Naive thymus-derived CD4-positive, alpha-beta T cell (primary cell): ENCODE results near the gene SIGLEC9. TPM values are rescaled to one million over a fixed set of nuclear protein-coding genes. Genes with fewer than 3 reads are reported as not detected.
"Not testable (repeated sequence)": the region's sequence is repeated elsewhere in the genome, so short reads cannot be mapped to it uniquely, and the experiment has no call there.

Source experiments
- ATAC-seq: fragments of 150-1000 bp; cut with Tn5 transposase; 2 replicates; pipeline ENCODE4 v1.10.0; 2021; ENCODE audit warnings: mild to moderate bottlenecking, moderate library complexity
- CTCF ChIA-PET: fragments of 350-600 bp; sonication (Branson Sonifier 250); formaldehyde crosslinking; loops from one replicate; lab custom pipeline; 2021; ENCODE audit warnings: antibody characterized with exemption; lab: Charles Lee
- POLR2A ChIA-PET: fragments of 350-600 bp; sonication (Branson Sonifier 250); formaldehyde crosslinking; loops from one replicate; lab custom pipeline; 2021; ENCODE audit warnings: antibody characterized with exemption, inconsistent platforms; lab: Charles Lee
- DNase-seq, 9 donors: peaks; one replicate each; pipeline versions ENCODE4 v3.0.0 to v3.0.0-alpha.2; 2020 to 2022; ENCODE audit warnings: mixed read lengths in 1 of 9
- H3K27ac ChIP-seq: one replicate; pipeline ENCODE4 v1.7.0; 2013; ENCODE audit warnings: mild to moderate bottlenecking, low read depth, low read length, moderate library complexity
- H3K27me3 ChIP-seq, 2 donors: one replicate each; pipeline ENCODE4 v1.7.0; 2013; ENCODE audit warnings: low read length in 2 of 2, mild to moderate bottlenecking in 2 of 2, moderate library complexity in 2 of 2; ENCODE audit not compliant: control insufficient read depth in 2 of 2, insufficient read depth in 2 of 2
- H3K36me3 ChIP-seq, 3 experiments: 1 replicate in 2 of 3; 2 replicates in 1 of 3; pipeline ENCODE4 v1.7.0; 2013; ENCODE audit warnings: low read length in 3 of 3, mild to moderate bottlenecking in 3 of 3, moderate library complexity in 1 of 3; ENCODE audit not compliant: insufficient read depth in 3 of 3, control insufficient read depth in 2 of 3
- H3K4me1 ChIP-seq, 2 donors: one replicate each; pipeline ENCODE4 v1.7.0; 2013; ENCODE audit warnings: low read length in 2 of 2, mild to moderate bottlenecking in 2 of 2, moderate library complexity in 1 of 2; ENCODE audit not compliant: control insufficient read depth in 2 of 2, insufficient read depth in 2 of 2
- H3K4me3 ChIP-seq: 2 replicates; pipeline ENCODE4 v1.7.0; 2013; ENCODE audit warnings: mild to moderate bottlenecking, low read length
- H3K9me3 ChIP-seq, 3 experiments: 1 replicate in 2 of 3; 2 replicates in 1 of 3; pipeline ENCODE4 v1.7.0; 2013; ENCODE audit warnings: low read length in 3 of 3; ENCODE audit not compliant: control insufficient read depth in 2 of 3
- H3K27ac Mint-ChIP-seq, 9 donors: one replicate each; pipeline ENCODE4 v1.8.0; 2020 to 2022; ENCODE audit warnings: mixed read lengths in 9 of 9, mild to moderate bottlenecking in 8 of 9, moderate library complexity in 5 of 9, inconsistent platforms in 2 of 9
- H3K27me3 Mint-ChIP-seq, 5 donors: one replicate each; pipeline ENCODE4 v1.8.0; 2021 to 2022; ENCODE audit warnings: mixed read lengths in 5 of 5, mild to moderate bottlenecking in 1 of 5
- H3K36me3 Mint-ChIP-seq, 5 donors: one replicate each; pipeline ENCODE4 v1.8.0; 2020 to 2022; ENCODE audit warnings: mixed read lengths in 5 of 5, mild to moderate bottlenecking in 3 of 5, inconsistent platforms in 1 of 5
- H3K4me1 Mint-ChIP-seq, 7 donors: one replicate each; pipeline ENCODE4 v1.8.0; 2020 to 2022; ENCODE audit warnings: mixed read lengths in 7 of 7, mild to moderate bottlenecking in 3 of 7, inconsistent platforms in 1 of 7
- H3K4me3 Mint-ChIP-seq, 10 donors: one replicate each; pipeline ENCODE4 v1.8.0; 2020 to 2022; ENCODE audit warnings: mild to moderate bottlenecking in 10 of 10, mixed read lengths in 10 of 10, moderate library complexity in 6 of 10, inconsistent platforms in 2 of 10
- H3K9me3 Mint-ChIP-seq, 11 donors: one replicate each; pipeline ENCODE4 v1.8.0; 2020 to 2022; ENCODE audit warnings: mixed read lengths in 11 of 11, mild to moderate bottlenecking in 4 of 11, inconsistent platforms in 1 of 11, moderate library complexity in 1 of 11
- intact Hi-C, 2 donors: fragments of 100-400 bp; cut with micrococcal nuclease; formaldehyde crosslinking; loops; one replicate each; pipeline ENCODE4 v1.15.1; 2023
- polyA plus RNA-seq, 2 donors: library from polyadenylated mRNA; unstranded; fragments of 300-500 nt; fragmentation: Illumina TruSeq; gene quantifications; one replicate each; pipeline ENCODE4 v1.2.3, GENCODE V29; 2021
- total RNA-seq, 6 experiments: library from RNA in 5 of 6; stranded (reverse) in 5 of 6; gene quantifications; 1 replicate in 5 of 6; 2 replicates in 1 of 6; pipeline ENCODE4 v1.2.3 and lab custom pipeline; 2021 to 2026

Gene SIGLEC9
- total and polyA plus RNA-seq, 7 experiments from 2014 or later: 0.34 to 26.8 (median 1.8) TPM

DNA sequence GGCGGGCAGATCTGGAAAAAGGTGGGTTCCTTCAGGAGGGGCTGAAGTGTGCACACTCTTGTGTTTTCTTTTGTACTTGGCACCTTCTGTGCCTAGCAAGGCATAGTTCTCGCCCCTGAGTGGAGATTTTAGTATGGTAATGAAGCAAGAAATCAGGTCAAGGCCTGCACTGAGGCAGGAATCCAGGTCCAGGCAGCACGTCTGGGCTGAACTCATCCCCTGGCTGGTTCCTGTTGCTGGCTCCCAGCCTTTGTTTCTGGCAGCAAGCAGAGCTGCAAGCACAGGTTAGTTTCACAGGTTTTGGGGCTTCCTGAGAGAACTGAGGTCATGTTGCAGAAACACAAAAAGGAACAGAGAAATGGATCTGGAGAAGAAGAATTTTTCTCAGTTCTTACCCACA, 38.6 kb downstream of the SIGLEC9 start:
- ChIA-PET POLR2A (no interaction called here), CTCF (no interaction called here)
- Mint-ChIP-seq H3K36me3 (no peaks in the 10 kb centered on the region), H3K4me3 (no peak overlapping the region), H3K9me3 (peaks cover 0 to 4% (median 0%) of the 10 kb centered on the region in 11 donors), H3K4me1 (peaks cover 10 to 42% (median 26%) of the 10 kb centered on the region in 7 donors), H3K27me3 (peaks cover 0 to 29% (median 0%) of the 10 kb centered on the region in 5 donors), H3K27ac (no peak overlapping the region)
- DNase-seq: no peak
- intact Hi-C loops: no loop called here
- Histone ChIP-seq H3K4me1 (peaks cover 15 to 20% of the 10 kb centered on the region in 2 donors), H3K9me3 (no peaks in the 10 kb centered on the region), H3K4me3 (no peak overlapping the region), H3K27me3 (no peaks in the 10 kb centered on the region), H3K36me3 (no peaks in the 10 kb centered on the region), H3K27ac (no peak overlapping the region)
- ATAC-seq: no peak

DNA sequence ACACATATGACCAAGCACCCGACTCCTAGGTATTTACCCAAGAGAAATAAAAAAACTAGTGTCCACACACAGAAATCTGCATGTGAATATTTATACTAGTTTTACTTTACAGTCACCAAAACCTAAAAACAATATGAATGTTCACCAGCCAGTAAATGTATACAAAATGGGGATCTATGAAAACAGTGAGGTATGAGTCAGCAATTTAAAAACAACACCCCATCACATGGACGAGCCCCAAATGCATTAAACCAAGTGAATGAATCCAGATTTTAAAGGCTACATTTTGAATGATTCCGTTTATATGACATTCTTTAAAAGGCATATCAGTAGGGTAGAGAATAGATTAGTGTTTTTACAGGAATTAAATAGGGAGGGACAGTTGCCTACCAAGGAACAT, 39.5 kb downstream of the SIGLEC9 start:
- H3K27ac ChIP-seq: no peak overlapping the region
- no peaks in the 10 kb centered on the region for H3K36me3 Mint-ChIP-seq
- H3K27me3 Mint-ChIP-seq: peaks cover 0 to 29% (median 4%) of the 10 kb centered on the region in 5 donors
- H3K9me3 Mint-ChIP-seq: no peaks in the 10 kb centered on the region
- no peaks in the 10 kb centered on the region for H3K9me3 ChIP-seq
- no peak for DNase-seq
- no peak overlapping the region for H3K4me3 Mint-ChIP-seq
- H3K27me3 ChIP-seq: no peaks in the 10 kb centered on the region
- H3K4me1 ChIP-seq: peaks cover 15 to 17% of the 10 kb centered on the region in 2 donors
- no peak overlapping the region for H3K4me3 ChIP-seq
- POLR2A ChIA-PET: no interaction called here
- intact Hi-C loops: no loop called here
- no peak overlapping the region for H3K27ac Mint-ChIP-seq
- peaks cover 10 to 43% (median 26%) of the 10 kb centered on the region in 7 donors for H3K4me1 Mint-ChIP-seq
- CTCF ChIA-PET: no interaction called here
- ATAC-seq: no peak
- no peaks in the 10 kb centered on the region for H3K36me3 ChIP-seq

DNA sequence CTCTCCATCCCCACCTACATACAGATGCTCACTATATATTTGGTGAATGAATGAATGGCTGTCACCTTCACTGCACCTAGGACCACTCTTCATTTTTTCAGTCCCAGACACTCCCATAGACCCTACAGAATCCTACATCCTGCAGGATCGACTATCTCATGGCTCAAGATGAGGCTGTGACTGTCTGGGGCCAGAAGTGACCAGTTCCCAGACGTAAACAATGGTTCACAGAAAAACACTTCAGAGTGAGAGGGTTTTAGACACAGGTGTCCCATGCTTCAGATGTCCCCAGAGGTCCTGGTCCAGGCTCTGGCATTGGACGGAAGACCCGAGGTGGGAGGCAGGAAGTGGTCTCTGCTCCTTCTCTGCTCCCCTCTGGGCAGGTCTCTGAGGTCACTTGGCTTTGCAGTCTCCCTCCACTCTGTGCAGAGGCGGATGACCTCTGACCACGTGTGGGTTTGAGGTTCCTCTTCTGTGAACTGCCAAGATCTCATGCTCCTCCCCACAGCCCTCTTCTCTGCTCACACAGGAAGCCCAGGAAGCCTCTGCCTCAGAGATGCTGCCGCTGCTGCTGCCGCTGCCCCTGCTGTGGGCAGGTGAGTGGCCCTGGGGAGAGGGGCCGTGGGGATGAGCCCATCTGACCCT, 42.3 kb downstream of the SIGLEC9 start:
- H3K4me3 ChIP-seq: peak overlapping the region; percentile 20
- no peaks in the 10 kb centered on the region for H3K36me3 Mint-ChIP-seq
- intact Hi-C loops: no loop called here
- H3K27ac Mint-ChIP-seq: peak overlapping the region in 8 of 9 donors; percentile 26 to 85 (median 75)
- no peaks in the 10 kb centered on the region for H3K9me3 Mint-ChIP-seq
- no peaks in the 10 kb centered on the region for H3K27me3 ChIP-seq
- no peaks in the 10 kb centered on the region for H3K36me3 ChIP-seq
- ATAC-seq (peak; percentile 96), DNase-seq (peak in 5 of 9 donors; percentile 12 to 17 (median 15))
- H3K27ac ChIP-seq: no peak overlapping the region
- peaks cover 15 to 17% of the 10 kb centered on the region in 2 donors for H3K4me1 ChIP-seq
- ChIA-PET CTCF (no interaction called here), POLR2A (no interaction called here)
- H3K27me3 Mint-ChIP-seq: peaks cover 0 to 33% (median 7%) of the 10 kb centered on the region in 5 donors
- peaks cover 10 to 50% (median 28%) of the 10 kb centered on the region in 7 donors for H3K4me1 Mint-ChIP-seq
- H3K4me3 Mint-ChIP-seq: peak overlapping the region; percentile 32 to 77 (median 68)
- H3K9me3 ChIP-seq: no peaks in the 10 kb centered on the region

DNA sequence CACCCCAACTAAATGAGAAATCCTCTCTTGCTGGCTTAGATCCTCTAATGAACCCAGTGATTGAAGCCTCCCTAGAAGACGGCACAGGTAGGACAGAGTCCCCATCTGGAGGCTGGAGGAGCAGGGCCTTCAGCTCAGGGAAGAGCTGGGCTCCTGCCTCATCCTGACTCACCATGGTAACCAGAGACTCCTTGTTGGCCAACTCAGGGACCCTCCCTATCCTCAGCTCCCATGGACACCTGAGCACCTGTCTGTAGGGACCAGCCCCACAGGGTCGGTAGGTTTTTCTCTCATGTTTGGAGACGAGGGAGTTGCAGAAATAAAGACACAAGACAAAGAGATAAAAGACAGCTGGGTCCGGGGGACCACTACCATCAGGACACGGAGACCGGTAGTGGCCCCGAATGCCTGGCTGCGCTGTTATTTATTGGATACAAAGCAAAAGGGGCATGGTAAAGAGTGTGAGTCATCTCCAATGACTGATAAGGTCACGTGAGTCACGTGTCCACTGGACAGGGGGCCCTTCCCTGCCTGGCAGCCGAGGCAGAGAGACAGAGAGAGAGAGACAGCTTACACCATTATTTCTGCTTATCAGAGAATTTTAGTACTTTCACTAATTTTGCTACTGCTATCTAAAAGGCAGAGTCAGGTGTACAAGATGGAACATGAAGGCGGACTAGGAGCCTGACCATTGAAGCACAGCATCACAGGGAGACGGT, 44.0 kb downstream of the SIGLEC9 start:
- intact Hi-C loops: loop anchor here (1.0 to 2.0 kb wide), 3 partner anchors 10 to 72 kb away; partner anchors contain the start of gene CTU1 (in 1 of the 2)
- Mint-ChIP-seq H3K9me3 (no peaks in the 10 kb centered on the region), H3K36me3 (no peaks in the 10 kb centered on the region), H3K27me3 (peaks cover 0 to 27% (median 7%) of the 10 kb centered on the region in 5 donors), H3K4me3 (peak overlapping the region in 3 of 10 donors; percentile 12 to 77 (median 43)), H3K27ac (peak overlapping the region in 2 of 9 donors; percentile 57 to 86), H3K4me1 (peaks cover 10 to 41% (median 28%) of the 10 kb centered on the region in 7 donors)
- Histone ChIP-seq H3K9me3 (no peaks in the 10 kb centered on the region), H3K36me3 (no peaks in the 10 kb centered on the region), H3K27me3 (no peaks in the 10 kb centered on the region), H3K4me3 (no peak overlapping the region), H3K4me1 (peaks cover 15 to 17% of the 10 kb centered on the region in 2 donors), H3K27ac (no peak overlapping the region)
- CTCF ChIA-PET: interaction anchor here (1.1 to 2.4 kb wide), 4 partner anchors 10 to 148 kb away, joined by 4 to 9 read pairs (median 4); no protein-coding TSS in a partner anchor
- DNase-seq: no peak
- no peak for ATAC-seq
- POLR2A ChIA-PET: no interaction called here

DNA sequence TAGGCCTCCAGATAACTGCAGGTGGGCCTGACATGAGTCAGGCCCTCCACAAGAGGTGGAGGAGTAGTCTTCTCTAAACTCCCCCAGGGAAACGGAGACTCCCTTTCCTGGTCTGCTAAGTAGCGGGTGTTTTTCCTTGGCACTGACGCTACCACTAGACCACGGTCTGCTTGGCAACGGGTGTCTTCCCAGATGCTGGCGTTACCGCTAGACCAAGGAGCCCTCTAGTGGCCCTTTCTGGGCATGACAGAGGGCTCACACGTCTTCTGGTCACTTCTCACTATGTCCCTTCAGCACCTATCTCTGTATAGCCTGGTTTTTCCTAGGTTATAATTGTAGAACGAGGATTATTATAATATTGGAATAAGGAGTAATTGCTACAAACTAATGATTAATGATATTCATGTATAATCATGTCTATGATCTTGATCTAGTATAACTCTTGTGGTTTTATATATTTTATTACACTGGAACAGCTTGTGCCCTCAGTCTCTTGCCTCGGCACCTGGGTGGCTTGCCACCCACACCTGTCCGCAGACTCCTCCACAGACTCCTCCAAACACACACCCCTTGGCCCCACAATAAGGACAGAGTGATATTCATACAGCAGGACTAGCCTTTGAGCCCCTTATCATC, 44.7 kb downstream of the SIGLEC9 start:
- H3K4me3 ChIP-seq, H3K36me3 ChIP-seq, ATAC-seq, H3K27ac ChIP-seq, H3K9me3 Mint-ChIP-seq, H3K9me3 ChIP-seq, POLR2A ChIA-PET, H3K27me3 ChIP-seq, H3K36me3 Mint-ChIP-seq: not testable (repeated sequence)
- peaks cover 10 to 38% (median 28%) of the 10 kb centered on the region in 7 donors for H3K4me1 Mint-ChIP-seq
- intact Hi-C loops: loop anchor here (1.0 to 2.0 kb wide), 3 partner anchors 11 to 73 kb away; partner anchors contain the start of gene CTU1 (in 1 of the 2)
- DNase-seq: peak; percentile 25 to 73 (median 57)
- peaks cover 15 to 17% of the 10 kb centered on the region in 2 donors for H3K4me1 ChIP-seq
- CTCF ChIA-PET: interaction anchor here (1.0 to 2.4 kb wide), 4 partner anchors 11 to 148 kb away, joined by 3 to 9 read pairs (median 4); no protein-coding TSS in a partner anchor
- peak overlapping the region in 2 of 9 donors; percentile 48 to 57 for H3K27ac Mint-ChIP-seq
- peaks cover 0 to 24% (median 7%) of the 10 kb centered on the region in 5 donors for H3K27me3 Mint-ChIP-seq
- H3K4me3 Mint-ChIP-seq: peak overlapping the region in 2 of 10 donors; percentile 12 to 43

DNA sequence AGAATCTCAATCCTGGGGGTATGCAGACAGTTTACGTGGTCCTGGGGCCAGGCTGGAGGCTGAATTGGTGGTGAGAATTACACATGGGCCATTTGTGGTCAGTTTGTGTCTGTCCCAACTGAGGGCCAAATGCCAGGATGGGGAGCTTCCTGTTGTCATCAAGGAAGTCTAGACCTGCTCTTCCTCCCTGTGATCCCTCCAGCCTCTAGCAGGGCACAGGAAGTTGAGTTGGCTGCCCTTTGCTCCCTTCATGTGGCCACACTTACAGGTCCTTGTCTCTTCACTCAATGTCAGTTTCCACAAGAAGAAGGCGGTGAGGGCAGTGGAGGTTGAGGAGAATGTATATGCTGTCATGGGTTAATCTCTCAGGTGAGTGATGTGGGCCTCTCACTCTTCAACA, 47.5 kb downstream of the SIGLEC9 start:
- DNase-seq: no peak
- peaks cover 4 to 28% (median 19%) of the 10 kb centered on the region in 7 donors for H3K4me1 Mint-ChIP-seq
- Histone ChIP-seq H3K4me1 (peaks cover 9 to 11% of the 10 kb centered on the region in 2 donors), H3K4me3 (no peak overlapping the region), H3K27me3 (no peaks in the 10 kb centered on the region), H3K9me3 (no peaks in the 10 kb centered on the region), H3K27ac (no peak overlapping the region), H3K36me3 (no peaks in the 10 kb centered on the region)
- CTCF ChIA-PET: no interaction called here
- H3K36me3 Mint-ChIP-seq: no peaks in the 10 kb centered on the region
- H3K27me3 Mint-ChIP-seq: peaks cover 0 to 19% (median 7%) of the 10 kb centered on the region in 5 donors
- intact Hi-C loops: no loop called here
- POLR2A ChIA-PET: no interaction called here
- no peak for ATAC-seq
- no peak overlapping the region for H3K4me3 Mint-ChIP-seq
- no peak overlapping the region for H3K27ac Mint-ChIP-seq
- H3K9me3 Mint-ChIP-seq: no peaks in the 10 kb centered on the region
